Measurements from ENCODE around the gene PACRG. TPM values are rescaled to one million over a fixed set of nuclear protein-coding genes. Genes with fewer than 3 reads are reported as not detected.

The PACRG gene
- polyA plus RNA-seq, 1 donor: 1.5 TPM

DNA sequence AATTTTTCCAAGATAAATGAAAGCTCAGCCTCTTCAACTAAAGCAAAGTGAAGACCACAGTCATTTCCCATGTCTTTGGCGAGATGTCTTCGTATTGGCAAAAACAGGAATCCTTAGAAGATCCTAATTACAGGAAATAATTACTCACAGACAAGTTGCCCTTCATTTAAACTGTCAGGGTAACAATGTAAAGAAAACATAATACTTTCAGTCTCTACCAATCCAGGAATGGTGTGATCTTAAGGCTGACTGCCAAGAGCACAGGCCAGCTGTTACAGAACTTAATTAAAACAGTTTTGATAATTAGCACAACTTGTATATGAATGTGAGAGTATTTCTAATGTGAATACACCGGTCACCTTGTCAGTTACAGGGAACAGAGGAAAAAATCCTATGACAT, 292.2 kb downstream of the PACRG start:
- no peak for DNase-seq
- H3K4me1 ChIP-seq (ENCODE audit: control insufficient read depth, insufficient read depth, low read length): no peaks in the 10 kb centered on the region
- no peak overlapping the region for H3K27ac ChIP-seq (ENCODE audit: low read length)
- H3K36me3 ChIP-seq (ENCODE audit: control insufficient read depth, insufficient read depth, low read length): no peaks in the 10 kb centered on the region
- no peaks in the 10 kb centered on the region for H3K27me3 ChIP-seq (ENCODE audit: control insufficient read depth, insufficient read depth, low read length)
- H3K9me3 ChIP-seq (ENCODE audit: control insufficient read depth, low read depth, low read length): no peaks in the 10 kb centered on the region
- no peak overlapping the region for H3K4me3 ChIP-seq (ENCODE audit: low read length)
- 89% methylated on average over 3 of the region's 3 CpGs for WGBS (ENCODE audit: insufficient coverage, low lambda C conversion rate)

GRCh38 chr6:163021054-163021453, 293.3 kb downstream of the PACRG start:
- Histone ChIP-seq H3K9me3 (ENCODE audit: control insufficient read depth, low read depth, low read length) (no peaks in the 10 kb centered on the region), H3K36me3 (ENCODE audit: control insufficient read depth, insufficient read depth, low read length) (no peaks in the 10 kb centered on the region), H3K27me3 (ENCODE audit: control insufficient read depth, insufficient read depth, low read length) (no peaks in the 10 kb centered on the region), H3K27ac (ENCODE audit: low read length) (no peak overlapping the region), H3K4me1 (ENCODE audit: control insufficient read depth, insufficient read depth, low read length) (no peaks in the 10 kb centered on the region), H3K4me3 (ENCODE audit: low read length) (no peak overlapping the region)
- no peak for DNase-seq
- no CpG with 5 or more reads among the region's 5 CpGs for WGBS (ENCODE audit: insufficient coverage, low lambda C conversion rate)

GRCh38 chr6:163023700-163024099, 295.9 kb downstream of the PACRG start:
- Histone ChIP-seq H3K4me3 (ENCODE audit: low read length) (no peak overlapping the region), H3K36me3 (ENCODE audit: control insufficient read depth, insufficient read depth, low read length) (no peaks in the 10 kb centered on the region), H3K27ac (ENCODE audit: low read length) (no peak overlapping the region), H3K9me3 (ENCODE audit: control insufficient read depth, low read depth, low read length) (no peaks in the 10 kb centered on the region), H3K4me1 (ENCODE audit: control insufficient read depth, insufficient read depth, low read length) (no peaks in the 10 kb centered on the region), H3K27me3 (ENCODE audit: control insufficient read depth, insufficient read depth, low read length) (no peaks in the 10 kb centered on the region)
- DNase-seq: no peak
- no CpG with 5 or more reads among the region's 1 CpG for WGBS (ENCODE audit: insufficient coverage, low lambda C conversion rate)

DNA sequence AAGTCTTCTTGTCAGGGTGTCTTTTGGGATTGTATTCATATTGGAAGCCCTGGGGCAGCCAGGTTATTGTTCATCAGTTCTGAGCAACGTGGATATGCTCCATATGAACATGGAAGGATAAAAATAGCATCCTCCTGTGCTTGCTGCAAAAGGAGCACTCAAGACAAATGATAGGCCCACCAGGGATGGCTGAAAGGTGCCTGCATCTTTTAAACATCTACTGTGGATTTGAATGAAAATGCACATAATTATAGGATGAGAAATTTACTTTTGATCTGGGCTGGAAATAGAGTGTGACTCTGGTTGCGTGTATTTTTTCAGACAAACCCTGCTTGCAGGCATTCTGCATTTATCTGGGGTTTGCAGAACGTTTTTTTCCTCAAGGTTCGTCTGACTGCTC, 299.1 kb downstream of the PACRG start:
- no peaks in the 10 kb centered on the region for H3K36me3 ChIP-seq (ENCODE audit: control insufficient read depth, insufficient read depth, low read length)
- no peak overlapping the region for H3K4me3 ChIP-seq (ENCODE audit: low read length)
- H3K9me3 ChIP-seq (ENCODE audit: control insufficient read depth, low read depth, low read length): no peaks in the 10 kb centered on the region
- no peaks in the 10 kb centered on the region for H3K4me1 ChIP-seq (ENCODE audit: control insufficient read depth, insufficient read depth, low read length)
- H3K27ac ChIP-seq (ENCODE audit: low read length): no peak overlapping the region
- DNase-seq: no peak
- WGBS (ENCODE audit: insufficient coverage, low lambda C conversion rate): no CpG with 5 or more reads among the region's 4 CpGs
- no peaks in the 10 kb centered on the region for H3K27me3 ChIP-seq (ENCODE audit: control insufficient read depth, insufficient read depth, low read length)

- H3K4me1 ChIP-seq (ENCODE audit: control insufficient read depth, insufficient read depth, low read length): no peaks in the 10 kb centered on the region
Observed at GRCh38 chr6:163030980-163031379, 303.2 kb downstream of the PACRG start.

GRCh38 chr6:163031931-163032330, 304.2 kb downstream of the PACRG start:
- Histone ChIP-seq H3K4me1 (ENCODE audit: control insufficient read depth, insufficient read depth, low read length) (no peaks in the 10 kb centered on the region), H3K4me3 (ENCODE audit: low read length) (no peak overlapping the region), H3K27me3 (ENCODE audit: control insufficient read depth, insufficient read depth, low read length) (no peaks in the 10 kb centered on the region), H3K27ac (ENCODE audit: low read length) (no peak overlapping the region), H3K9me3 (ENCODE audit: control insufficient read depth, low read depth, low read length) (no peaks in the 10 kb centered on the region), H3K36me3 (ENCODE audit: control insufficient read depth, insufficient read depth, low read length) (no peaks in the 10 kb centered on the region)
- DNase-seq: no peak
- WGBS (ENCODE audit: insufficient coverage, low lambda C conversion rate): no CpG with 5 or more reads among the region's 1 CpG

More at GRCh38 chr6:163030980-163031379, 303.2 kb downstream of the PACRG start:
- no peaks in the 10 kb centered on the region for H3K27me3 ChIP-seq (ENCODE audit: control insufficient read depth, insufficient read depth, low read length)
- no peak overlapping the region for H3K4me3 ChIP-seq (ENCODE audit: low read length)
- H3K27ac ChIP-seq (ENCODE audit: low read length): no peak overlapping the region
- H3K36me3 ChIP-seq (ENCODE audit: control insufficient read depth, insufficient read depth, low read length): no peaks in the 10 kb centered on the region
- H3K9me3 ChIP-seq (ENCODE audit: control insufficient read depth, low read depth, low read length): no peaks in the 10 kb centered on the region
- DNase-seq: no peak
- WGBS (ENCODE audit: insufficient coverage, low lambda C conversion rate): no CpG with 5 or more reads among the region's 1 CpG

DNA sequence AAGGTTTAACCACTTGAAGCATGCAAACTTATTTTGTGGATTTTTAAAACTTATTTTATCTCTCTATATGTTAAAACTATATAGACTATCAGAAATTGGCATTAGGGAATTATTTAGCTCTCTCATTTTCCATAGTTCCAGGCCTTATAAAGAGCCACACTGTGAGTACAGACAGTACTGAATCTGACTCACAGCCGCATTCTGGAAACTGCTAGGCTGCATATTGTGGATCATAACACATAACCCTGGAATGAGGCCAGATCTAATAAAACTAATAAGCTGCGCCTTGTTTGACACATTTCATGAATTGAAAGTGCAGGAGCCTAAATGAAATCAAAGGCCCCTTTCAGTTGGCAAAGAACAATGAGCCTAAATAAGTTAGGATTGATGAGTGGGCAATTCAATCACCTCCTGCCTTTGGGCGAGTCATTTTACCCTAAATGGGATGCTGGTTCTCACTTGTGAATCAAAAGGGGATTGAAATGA, 308.4 kb downstream of the PACRG start:
- DNase-seq: no peak
- H3K27me3 ChIP-seq (ENCODE audit: control insufficient read depth, insufficient read depth, low read length): no peaks in the 10 kb centered on the region
- no CpG with 5 or more reads among the region's 3 CpGs for WGBS (ENCODE audit: insufficient coverage, low lambda C conversion rate)

DNA sequence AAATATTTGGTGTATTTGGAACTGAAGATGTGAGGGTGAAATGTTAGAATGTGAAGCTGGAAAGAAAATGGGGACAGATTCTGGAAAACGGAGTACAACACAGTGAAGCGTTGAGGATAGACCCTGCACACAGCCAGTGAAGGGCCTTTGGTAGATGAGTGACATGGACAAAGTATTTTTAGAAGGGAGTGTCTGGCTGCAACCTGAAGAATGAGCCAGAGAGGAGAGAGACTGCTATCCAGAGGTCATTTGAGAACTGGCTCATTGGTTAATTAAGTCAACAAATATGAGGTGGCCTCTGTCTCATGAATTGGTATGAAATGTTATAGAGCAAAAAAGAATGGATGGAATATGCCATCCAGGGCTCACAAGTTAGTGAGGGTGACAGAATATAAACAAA, 310.5 kb downstream of the PACRG start:
- DNase-seq: no peak
- H3K27ac ChIP-seq (ENCODE audit: low read length): no peak overlapping the region
- WGBS (ENCODE audit: insufficient coverage, low lambda C conversion rate): 100% methylated on average over 2 of the region's 2 CpGs
- H3K27me3 ChIP-seq (ENCODE audit: control insufficient read depth, insufficient read depth, low read length): no peaks in the 10 kb centered on the region
- no peaks in the 10 kb centered on the region for H3K36me3 ChIP-seq (ENCODE audit: control insufficient read depth, insufficient read depth, low read length)
- H3K4me3 ChIP-seq (ENCODE audit: low read length): no peak overlapping the region
- H3K4me1 ChIP-seq (ENCODE audit: control insufficient read depth, insufficient read depth, low read length): no peaks in the 10 kb centered on the region
- H3K9me3 ChIP-seq (ENCODE audit: control insufficient read depth, low read depth, low read length): no peaks in the 10 kb centered on the region

More for the DNA sequence above, 308.4 kb downstream of the PACRG start:
- H3K4me3 ChIP-seq (ENCODE audit: low read length): no peak overlapping the region
- H3K36me3 ChIP-seq (ENCODE audit: control insufficient read depth, insufficient read depth, low read length): no peaks in the 10 kb centered on the region
- no peak overlapping the region for H3K27ac ChIP-seq (ENCODE audit: low read length)
- H3K9me3 ChIP-seq (ENCODE audit: control insufficient read depth, low read depth, low read length): no peaks in the 10 kb centered on the region
- no peaks in the 10 kb centered on the region for H3K4me1 ChIP-seq (ENCODE audit: control insufficient read depth, insufficient read depth, low read length)

DNA sequence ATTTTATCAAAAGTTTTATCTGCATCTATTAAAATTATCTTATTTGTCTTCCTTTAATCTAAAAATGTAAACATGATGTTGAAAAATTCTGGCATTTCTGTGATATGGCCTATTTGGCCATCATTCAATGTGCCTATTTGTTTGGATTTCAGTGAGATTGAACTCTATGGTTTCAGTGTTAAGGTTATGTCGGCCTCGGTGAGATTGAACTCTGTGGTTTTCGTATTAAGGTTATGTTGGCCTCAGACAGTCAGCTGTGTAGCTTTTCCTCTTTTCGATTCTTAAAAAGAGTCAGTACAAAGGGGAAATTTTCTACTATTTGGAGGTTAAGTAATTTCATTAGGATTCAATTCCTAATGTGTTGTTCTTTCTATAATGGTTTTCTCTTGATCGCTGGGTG, 320.6 kb downstream of the PACRG start:
- Histone ChIP-seq H3K4me3 (ENCODE audit: low read length) (no peak overlapping the region), H3K4me1 (ENCODE audit: control insufficient read depth, insufficient read depth, low read length) (no peaks in the 10 kb centered on the region), H3K27ac (ENCODE audit: low read length) (no peak overlapping the region), H3K9me3 (ENCODE audit: control insufficient read depth, low read depth, low read length) (no peaks in the 10 kb centered on the region), H3K27me3 (ENCODE audit: control insufficient read depth, insufficient read depth, low read length) (no peaks in the 10 kb centered on the region), H3K36me3 (ENCODE audit: control insufficient read depth, insufficient read depth, low read length) (no peaks in the 10 kb centered on the region)
- WGBS (ENCODE audit: insufficient coverage, low lambda C conversion rate): 100% methylated on average over 2 of the region's 5 CpGs
- DNase-seq: no peak

DNA sequence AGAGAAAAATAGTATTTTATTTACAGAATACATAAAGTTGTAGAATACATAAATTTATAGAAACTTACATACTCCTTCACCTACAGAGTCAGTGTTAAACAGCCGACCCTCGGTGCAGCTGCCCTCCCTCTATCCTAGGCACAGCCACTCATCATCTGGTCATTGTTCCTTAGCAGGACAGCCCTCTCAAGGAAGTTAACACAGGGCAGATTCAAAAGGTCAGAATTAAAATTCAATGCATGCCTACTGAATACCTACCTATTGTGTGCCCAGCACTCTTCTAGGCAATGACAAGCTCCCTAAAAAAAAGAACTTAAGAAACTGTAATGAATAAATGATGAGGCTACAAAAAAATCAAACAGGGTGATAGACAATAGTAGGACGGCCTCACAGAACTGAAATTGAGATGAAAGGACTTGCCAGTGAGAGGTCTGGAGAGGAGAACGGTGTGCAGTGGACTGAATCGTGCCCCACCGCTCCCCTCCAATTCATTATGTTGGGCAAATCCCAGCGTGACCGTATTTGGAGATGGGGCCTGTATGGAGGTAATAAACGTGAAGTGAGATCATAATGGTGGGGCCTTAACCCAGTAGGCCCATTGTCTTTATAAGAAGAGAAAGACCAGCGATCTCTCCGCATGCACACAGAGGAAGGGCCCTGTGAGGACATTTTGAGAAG, 326.0 kb downstream of the PACRG start:
- Histone ChIP-seq H3K36me3 (ENCODE audit: control insufficient read depth, insufficient read depth, low read length) (no peaks in the 10 kb centered on the region), H3K27me3 (ENCODE audit: control insufficient read depth, insufficient read depth, low read length) (no peaks in the 10 kb centered on the region), H3K9me3 (ENCODE audit: control insufficient read depth, low read depth, low read length) (peaks cover 2% of the 10 kb centered on the region), H3K4me3 (ENCODE audit: low read length) (no peak overlapping the region), H3K27ac (ENCODE audit: low read length) (no peak overlapping the region), H3K4me1 (ENCODE audit: control insufficient read depth, insufficient read depth, low read length) (no peaks in the 10 kb centered on the region)
- no peak for DNase-seq
- WGBS (ENCODE audit: insufficient coverage, low lambda C conversion rate): 100% methylated on average over 1 of the region's 11 CpGs

DNA sequence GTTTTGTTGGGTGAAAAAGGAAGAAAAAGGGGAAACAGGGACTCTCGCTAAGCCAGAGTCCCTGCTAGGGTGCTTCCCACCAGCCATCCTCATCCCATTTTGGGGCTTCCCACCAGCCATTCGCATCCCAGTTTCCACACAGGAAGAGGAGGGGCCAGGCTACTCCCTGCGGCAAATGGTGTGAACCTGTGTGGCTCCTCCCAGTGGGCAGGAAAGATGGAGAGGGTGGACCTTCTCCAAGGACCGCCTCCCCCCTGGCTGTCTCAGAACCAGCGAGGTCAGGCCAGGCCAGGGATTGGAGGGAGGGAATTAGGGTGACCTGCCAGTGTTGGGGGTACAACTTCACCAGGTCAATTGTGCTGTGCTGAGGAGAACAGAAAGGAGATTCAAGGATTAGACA, 326.9 kb downstream of the PACRG start:
- Histone ChIP-seq H3K36me3 (ENCODE audit: control insufficient read depth, insufficient read depth, low read length) (no peaks in the 10 kb centered on the region), H3K27ac (ENCODE audit: low read length) (no peak overlapping the region), H3K4me3 (ENCODE audit: low read length) (no peak overlapping the region), H3K9me3 (ENCODE audit: control insufficient read depth, low read depth, low read length) (peaks cover 2% of the 10 kb centered on the region), H3K27me3 (ENCODE audit: control insufficient read depth, insufficient read depth, low read length) (no peaks in the 10 kb centered on the region), H3K4me1 (ENCODE audit: control insufficient read depth, insufficient read depth, low read length) (no peaks in the 10 kb centered on the region)
- DNase-seq: no peak
- WGBS (ENCODE audit: insufficient coverage, low lambda C conversion rate): no CpG with 5 or more reads among the region's 5 CpGs
